Measurements from ENCODE around the gene LAMC1. TPM values are rescaled to one million over a fixed set of nuclear protein-coding genes. Genes with fewer than 3 reads are reported as not detected.

LAMC1 gene
- total RNA-seq, 1 experiment from 2014 or later = 10.8 TPM

DNA sequence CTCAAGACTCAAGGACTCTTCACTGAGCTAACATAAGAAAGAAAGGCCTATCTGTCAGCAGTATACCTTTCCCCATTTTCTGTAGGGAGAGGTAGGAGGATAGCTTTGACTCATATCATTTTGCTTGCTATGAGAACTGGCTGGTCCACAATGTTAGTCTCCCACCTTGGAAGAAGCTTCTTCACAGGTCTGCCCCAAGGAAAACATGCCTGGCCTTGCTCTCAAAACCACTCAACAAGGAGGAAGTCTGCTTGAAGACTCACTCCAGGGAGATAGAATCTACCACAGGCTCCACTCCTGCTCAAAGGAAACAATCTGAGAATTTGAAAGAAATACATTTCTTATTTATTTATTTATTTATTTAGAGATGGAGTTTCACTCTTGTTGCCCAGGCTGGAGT, 29.5 kb upstream of the LAMC1 start:
- H3K4me1 ChIP-seq (ENCODE audit: low read length) = no peaks in the 10 kb centered on the region
- H3K9me2 ChIP-seq (replicated peaks; ENCODE audit: insufficient read depth, low read length) = no peaks in the 10 kb centered on the region
- no peak overlapping the region for H3K9ac ChIP-seq (ENCODE audit: low read length)
- no peak overlapping the region for H3K4me2 ChIP-seq (ENCODE audit: low read depth, low read length, poor library complexity, severe bottlenecking)
- H3K27ac ChIP-seq (ENCODE audit: low read length) = no peak overlapping the region
- H3K9me3 ChIP-seq (ENCODE audit: low read length) = no peaks in the 10 kb centered on the region
- H2AFZ ChIP-seq (ENCODE audit: low read length) = no peak overlapping the region
- H3K36me3 ChIP-seq (ENCODE audit: insufficient read depth, low read length) = no peaks in the 10 kb centered on the region
- no peak overlapping the region for H3K4me3 ChIP-seq (ENCODE audit: low read length)
- no peaks in the 10 kb centered on the region for H3K79me2 ChIP-seq (ENCODE audit: low read length)
- no peaks in the 10 kb centered on the region for H3K27me3 ChIP-seq (ENCODE audit: low read length)
- no peak for DNase-seq
- H4K20me1 ChIP-seq (ENCODE audit: insufficient read depth, low read depth, low read length) = no peaks in the 10 kb centered on the region

DNA sequence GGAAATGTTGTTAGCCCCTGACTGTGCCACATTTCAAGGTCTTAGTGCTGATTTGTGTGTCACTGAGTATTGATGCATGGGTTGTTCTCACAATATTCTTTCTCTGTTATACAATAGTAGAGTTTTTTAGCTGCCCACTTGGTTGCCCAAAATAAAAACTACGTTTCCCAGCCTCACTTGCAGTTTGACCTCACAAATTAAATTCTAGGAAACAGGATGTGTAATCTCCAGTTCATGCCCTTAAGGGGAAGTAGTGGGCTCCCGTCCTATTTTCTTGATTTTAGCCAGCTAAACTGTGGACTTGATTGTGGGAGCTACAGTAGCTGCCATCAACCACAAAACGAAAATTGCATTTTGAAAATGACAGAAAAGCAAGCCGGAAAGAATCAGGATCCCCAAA, 27.3 kb upstream of the LAMC1 start:
- Histone ChIP-seq H2AFZ (ENCODE audit: low read length) (no peak overlapping the region), H3K36me3 (ENCODE audit: insufficient read depth, low read length) (no peaks in the 10 kb centered on the region)
- no peak for DNase-seq

GRCh38 chr1:182996816-182997215, 26.4 kb upstream of the LAMC1 start:
- H3K4me3 ChIP-seq (ENCODE audit: low read length) = no peak overlapping the region
- H3K79me2 ChIP-seq (ENCODE audit: low read length) = no peaks in the 10 kb centered on the region
- no peaks in the 10 kb centered on the region for H3K9me3 ChIP-seq (ENCODE audit: low read length)
- no peaks in the 10 kb centered on the region for H3K27me3 ChIP-seq (ENCODE audit: low read length)
- no peaks in the 10 kb centered on the region for H3K36me3 ChIP-seq (ENCODE audit: insufficient read depth, low read length)
- no peak overlapping the region for H3K4me2 ChIP-seq (ENCODE audit: low read depth, low read length, poor library complexity, severe bottlenecking)
- no peak overlapping the region for H3K27ac ChIP-seq (ENCODE audit: low read length)
- no peaks in the 10 kb centered on the region for H3K9me2 ChIP-seq (replicated peaks; ENCODE audit: insufficient read depth, low read length)
- no peak for DNase-seq
- no peak overlapping the region for H2AFZ ChIP-seq (ENCODE audit: low read length)
- H4K20me1 ChIP-seq (ENCODE audit: insufficient read depth, low read depth, low read length) = no peaks in the 10 kb centered on the region
- H3K9ac ChIP-seq (ENCODE audit: low read length) = no peak overlapping the region
- H3K4me1 ChIP-seq (ENCODE audit: low read length) = no peaks in the 10 kb centered on the region

More for the DNA sequence above, 27.3 kb upstream of the LAMC1 start:
- Histone ChIP-seq H3K9me2 (replicated peaks; ENCODE audit: insufficient read depth, low read length) (no peaks in the 10 kb centered on the region), H3K79me2 (ENCODE audit: low read length) (no peaks in the 10 kb centered on the region), H3K4me1 (ENCODE audit: low read length) (no peaks in the 10 kb centered on the region), H3K27me3 (ENCODE audit: low read length) (no peaks in the 10 kb centered on the region), H4K20me1 (ENCODE audit: insufficient read depth, low read depth, low read length) (no peaks in the 10 kb centered on the region), H3K9ac (ENCODE audit: low read length) (no peak overlapping the region), H3K4me3 (ENCODE audit: low read length) (no peak overlapping the region), H3K27ac (ENCODE audit: low read length) (no peak overlapping the region), H3K4me2 (ENCODE audit: low read depth, low read length, poor library complexity, severe bottlenecking) (no peak overlapping the region), H3K9me3 (ENCODE audit: low read length) (no peaks in the 10 kb centered on the region)

DNA sequence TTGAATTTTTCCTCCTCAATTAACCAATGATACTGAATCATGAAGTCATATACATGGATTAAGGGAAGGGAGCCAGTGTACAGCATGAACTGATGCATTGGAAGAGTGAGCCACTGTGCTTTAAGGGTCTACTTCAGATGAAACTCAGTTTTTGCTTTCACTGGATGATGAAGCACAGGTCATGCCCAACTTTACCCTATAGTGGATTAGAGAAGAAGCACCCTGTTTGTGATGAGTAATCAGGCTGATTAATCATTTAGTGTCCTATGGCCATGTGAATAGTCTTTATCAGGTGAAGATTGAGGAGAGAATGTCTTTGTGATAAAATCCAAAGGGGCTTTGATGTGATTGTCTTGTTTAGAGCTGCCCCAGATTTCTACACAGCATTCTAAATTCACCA, 24.7 kb upstream of the LAMC1 start:
- Histone ChIP-seq H3K9ac (ENCODE audit: low read length) (no peak overlapping the region), H3K27ac (ENCODE audit: low read length) (no peak overlapping the region)
- no peak for DNase-seq

DNA sequence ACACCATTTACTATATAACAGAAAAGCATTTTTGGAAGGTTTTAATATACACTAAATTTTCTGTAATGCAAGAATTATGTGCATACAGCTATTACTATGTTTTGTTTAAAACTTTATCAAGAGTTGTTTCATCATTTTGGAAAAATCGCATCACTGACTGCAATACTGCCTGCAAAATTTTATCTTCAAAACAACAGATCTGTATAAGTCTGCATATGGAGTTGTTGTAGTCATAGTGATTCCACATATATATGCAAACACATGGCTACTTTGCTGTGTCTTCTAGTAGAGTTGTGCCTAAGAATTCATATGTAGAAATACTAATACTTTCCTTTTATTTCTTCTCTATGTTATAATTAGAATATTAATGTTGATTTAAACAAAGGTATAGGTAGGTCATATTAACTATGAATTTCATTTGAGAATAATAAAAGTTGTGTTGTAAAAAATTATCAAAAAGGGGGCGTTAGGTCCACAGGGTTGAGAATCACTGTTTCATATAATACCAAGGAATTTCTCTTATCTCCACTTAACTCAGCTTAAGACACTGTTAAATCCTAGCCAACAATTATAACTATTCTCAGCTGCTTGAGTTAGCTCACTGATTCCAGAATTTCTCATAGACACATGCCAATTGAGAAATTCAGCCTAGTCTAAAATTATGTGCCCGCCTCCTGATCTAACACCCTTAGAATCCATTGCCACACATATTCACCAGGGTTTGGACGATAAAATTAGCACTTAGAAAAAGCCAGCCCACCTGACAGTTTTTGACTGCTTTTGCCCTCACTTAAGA, 22.9 kb upstream of the LAMC1 start:
- H3K79me2 ChIP-seq (ENCODE audit: low read length) = no peaks in the 10 kb centered on the region
- H3K9me3 ChIP-seq (ENCODE audit: low read length) = no peaks in the 10 kb centered on the region
- no peaks in the 10 kb centered on the region for H4K20me1 ChIP-seq (ENCODE audit: insufficient read depth, low read depth, low read length)
- H3K9me2 ChIP-seq (replicated peaks; ENCODE audit: insufficient read depth, low read length) = no peaks in the 10 kb centered on the region
- H3K36me3 ChIP-seq (ENCODE audit: insufficient read depth, low read length) = no peaks in the 10 kb centered on the region
- H3K27me3 ChIP-seq (ENCODE audit: low read length) = no peaks in the 10 kb centered on the region
- no peak overlapping the region for H2AFZ ChIP-seq (ENCODE audit: low read length)
- no peak overlapping the region for H3K9ac ChIP-seq (ENCODE audit: low read length)
- no peaks in the 10 kb centered on the region for H3K4me1 ChIP-seq (ENCODE audit: low read length)
- no peak for DNase-seq
- no peak overlapping the region for H3K4me3 ChIP-seq (ENCODE audit: low read length)
- no peak overlapping the region for H3K4me2 ChIP-seq (ENCODE audit: low read depth, low read length, poor library complexity, severe bottlenecking)
- H3K27ac ChIP-seq (ENCODE audit: low read length) = no peak overlapping the region

More for the DNA sequence above, 24.7 kb upstream of the LAMC1 start:
- no peaks in the 10 kb centered on the region for H3K36me3 ChIP-seq (ENCODE audit: insufficient read depth, low read length)
- no peaks in the 10 kb centered on the region for H3K9me2 ChIP-seq (replicated peaks; ENCODE audit: insufficient read depth, low read length)
- no peaks in the 10 kb centered on the region for H4K20me1 ChIP-seq (ENCODE audit: insufficient read depth, low read depth, low read length)
- H3K4me3 ChIP-seq (ENCODE audit: low read length) = no peak overlapping the region
- H3K9me3 ChIP-seq (ENCODE audit: low read length) = no peaks in the 10 kb centered on the region
- H3K4me2 ChIP-seq (ENCODE audit: low read depth, low read length, poor library complexity, severe bottlenecking) = no peak overlapping the region
- H3K27me3 ChIP-seq (ENCODE audit: low read length) = no peaks in the 10 kb centered on the region
- H3K79me2 ChIP-seq (ENCODE audit: low read length) = no peaks in the 10 kb centered on the region
- H3K4me1 ChIP-seq (ENCODE audit: low read length) = no peaks in the 10 kb centered on the region
- no peak overlapping the region for H2AFZ ChIP-seq (ENCODE audit: low read length)

- DNase-seq = no peak
- H3K9me2 ChIP-seq (replicated peaks; ENCODE audit: insufficient read depth, low read length) = no peaks in the 10 kb centered on the region
- no peak overlapping the region for H3K4me2 ChIP-seq (ENCODE audit: low read depth, low read length, poor library complexity, severe bottlenecking)
- no peaks in the 10 kb centered on the region for H3K4me1 ChIP-seq (ENCODE audit: low read length)
- H4K20me1 ChIP-seq (ENCODE audit: insufficient read depth, low read depth, low read length) = no peaks in the 10 kb centered on the region
- H3K9ac ChIP-seq (ENCODE audit: low read length) = no peak overlapping the region
- no peaks in the 10 kb centered on the region for H3K27me3 ChIP-seq (ENCODE audit: low read length)
- no peak overlapping the region for H3K27ac ChIP-seq (ENCODE audit: low read length)
- no peak overlapping the region for H3K4me3 ChIP-seq (ENCODE audit: low read length)
- H3K9me3 ChIP-seq (ENCODE audit: low read length) = no peaks in the 10 kb centered on the region
- no peaks in the 10 kb centered on the region for H3K36me3 ChIP-seq (ENCODE audit: insufficient read depth, low read length)
- H3K79me2 ChIP-seq (ENCODE audit: low read length) = no peaks in the 10 kb centered on the region
- H2AFZ ChIP-seq (ENCODE audit: low read length) = no peak overlapping the region
Measured at GRCh38 chr1:183002267-183002666, 21.0 kb upstream of the LAMC1 start.

DNA sequence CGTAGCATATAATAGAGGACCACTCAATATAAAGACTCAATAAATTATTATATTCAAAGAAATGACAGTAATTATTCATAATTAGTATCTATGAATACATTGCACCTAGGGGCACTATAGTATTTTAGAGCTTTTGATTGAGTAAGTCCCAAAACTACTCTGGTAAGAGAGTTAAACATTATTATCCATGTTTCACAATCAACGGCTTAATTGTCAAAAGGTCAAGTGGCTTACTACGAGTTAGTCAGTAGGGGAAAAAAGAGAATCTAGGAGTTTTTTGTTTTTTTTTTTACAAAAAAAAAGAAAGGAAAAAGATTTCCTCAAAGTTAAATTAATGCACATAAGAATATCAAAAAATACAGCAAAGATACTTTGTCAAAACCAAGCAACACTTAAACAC, 20.4 kb upstream of the LAMC1 start:
- no peaks in the 10 kb centered on the region for H3K36me3 ChIP-seq (ENCODE audit: insufficient read depth, low read length)
- no peaks in the 10 kb centered on the region for H3K9me2 ChIP-seq (replicated peaks; ENCODE audit: insufficient read depth, low read length)
- H3K9me3 ChIP-seq (ENCODE audit: low read length) = no peaks in the 10 kb centered on the region
- no peaks in the 10 kb centered on the region for H3K79me2 ChIP-seq (ENCODE audit: low read length)
- H3K27me3 ChIP-seq (ENCODE audit: low read length) = no peaks in the 10 kb centered on the region
- no peak overlapping the region for H3K27ac ChIP-seq (ENCODE audit: low read length)
- no peak for DNase-seq
- no peak overlapping the region for H2AFZ ChIP-seq (ENCODE audit: low read length)
- no peaks in the 10 kb centered on the region for H3K4me1 ChIP-seq (ENCODE audit: low read length)
- no peak overlapping the region for H3K9ac ChIP-seq (ENCODE audit: low read length)
- no peak overlapping the region for H3K4me2 ChIP-seq (ENCODE audit: low read depth, low read length, poor library complexity, severe bottlenecking)
- no peaks in the 10 kb centered on the region for H4K20me1 ChIP-seq (ENCODE audit: insufficient read depth, low read depth, low read length)
- no peak overlapping the region for H3K4me3 ChIP-seq (ENCODE audit: low read length)

GRCh38 chr1:183003203-183003602, 20.0 kb upstream of the LAMC1 start:
- H3K36me3 ChIP-seq (ENCODE audit: insufficient read depth, low read length) = no peaks in the 10 kb centered on the region
- H3K9ac ChIP-seq (ENCODE audit: low read length) = no peak overlapping the region
- DNase-seq = no peak
- no peaks in the 10 kb centered on the region for H3K4me1 ChIP-seq (ENCODE audit: low read length)
- no peak overlapping the region for H3K4me3 ChIP-seq (ENCODE audit: low read length)
- no peak overlapping the region for H3K27ac ChIP-seq (ENCODE audit: low read length)
- H3K9me3 ChIP-seq (ENCODE audit: low read length) = no peaks in the 10 kb centered on the region
- no peaks in the 10 kb centered on the region for H3K27me3 ChIP-seq (ENCODE audit: low read length)
- no peaks in the 10 kb centered on the region for H4K20me1 ChIP-seq (ENCODE audit: insufficient read depth, low read depth, low read length)
- no peaks in the 10 kb centered on the region for H3K79me2 ChIP-seq (ENCODE audit: low read length)
- no peak overlapping the region for H3K4me2 ChIP-seq (ENCODE audit: low read depth, low read length, poor library complexity, severe bottlenecking)
- H3K9me2 ChIP-seq (replicated peaks; ENCODE audit: insufficient read depth, low read length) = no peaks in the 10 kb centered on the region
- H2AFZ ChIP-seq (ENCODE audit: low read length) = no peak overlapping the region

Measured in Karpas-422 (cell line).